Gastrocnemius medialis (tissue), 4 donors: ENCODE results near the gene AURKAIP1. TPM values are rescaled to one million over a fixed set of nuclear protein-coding genes. Genes with fewer than 3 reads are reported as not detected.
"Not testable (repeated sequence)": the region's sequence is repeated elsewhere in the genome, so short reads cannot be mapped to it uniquely, and the experiment has no call there.

Experiments used
- ATAC-seq, 2 donors: fragments of 150-250 bp; one replicate each; pipeline ENCODE4 v1.9.1; 2016
- DNase-seq, 2 donors: peaks; one replicate each; pipeline ENCODE4 v3.0.0-alpha.2; 2019
- H3K27ac ChIP-seq, 4 donors: fragments of 200-600 bp; sonication (generic); 1 replicate in 1 of 4; 2 replicates in 3 of 4; pipeline ENCODE4 v1.5.1; 2016 to 2018; ENCODE audit warnings: mild to moderate bottlenecking in 2 of 4, moderate library complexity in 1 of 4
- H3K27me3 ChIP-seq, 3 donors: fragments of 200-600 bp; sonication (generic) in 2 of 3; 1 replicate in 1 of 3; 2 replicates in 2 of 3; pipeline versions ENCODE4 v1.5.1 to v1.6.0; 2016 to 2019; ENCODE audit warnings: mild to moderate bottlenecking in 1 of 3, moderate library complexity in 1 of 3
- H3K36me3 ChIP-seq, 2 donors: fragments of 200-600 bp; sonication (generic) in 1 of 2; one replicate each; pipeline ENCODE4 v1.5.1; 2017 to 2018
- H3K4me1 ChIP-seq, 2 donors: fragments of 200-600 bp; sonication (generic) in 1 of 2; one replicate each; pipeline ENCODE4 v1.5.1; 2016 to 2017; ENCODE audit warnings: mild to moderate bottlenecking in 2 of 2
- H3K4me3 ChIP-seq, 4 donors: fragments of 200-600 bp; sonication (generic) in 3 of 4; 1 replicate in 1 of 4; 2 replicates in 3 of 4; pipeline ENCODE4 v1.5.1; 2016 to 2019; ENCODE audit warnings: mild to moderate bottlenecking in 2 of 4
- H3K9me3 ChIP-seq, 3 donors: fragments of 200-600 bp; sonication (generic) in 2 of 3; 1 replicate in 1 of 3; 2 replicates in 2 of 3; pipeline ENCODE4 v1.5.1; 2016 to 2019
- CTCF ChIP-seq, 5 experiments: fragments of 450-650 bp in 3 of 5; fragments of 200-600 bp in 2 of 5; sonication (generic) in 2 of 5; IDR thresholded peaks in 4 of 5; conservative IDR thresholded peaks in 1 of 5; 1 replicate in 4 of 5; 2 replicates in 1 of 5; pipeline ENCODE4 v1.5.1; 2016 to 2019; ENCODE audit warnings: antibody characterized with exemption in 5 of 5, mild to moderate bottlenecking in 3 of 5, moderate library complexity in 3 of 5
- POLR2A ChIP-seq, 2 donors: fragments of 450-650 bp; IDR thresholded peaks; one replicate each; pipeline ENCODE4 v1.6.1; 2017; ENCODE audit warnings: antibody characterized with exemption in 2 of 2, mild to moderate bottlenecking in 2 of 2, moderate library complexity in 2 of 2
- in situ Hi-C, 4 donors: fragments of 200-750 bp; cut with MboI; loops; one replicate each; pipeline versions ENCODE4 v1.15.0 to v1.8.0; 2017; ENCODE audit warnings: low sequenced_read_pairs in 4 of 4
- intact Hi-C: fragments of 100-400 bp; cut with DNase I; formaldehyde crosslinking; loops from one replicate; pipeline ENCODE4 v1.15.1; 2023; ENCODE audit warnings: low total_unique reads
- total RNA-seq, 4 donors: library from RNA; depleted of rRNA; stranded (reverse); fragments of >200 nt; gene quantifications; one replicate each; pipeline versions ENCODE4 v1.1.0 to v1.2.3, GENCODE V29; 2016

The AURKAIP1 gene
- total RNA-seq, 4 donors from 2014 or later = 165 to 450 (median 234) TPM

- Histone ChIP-seq H3K4me1 (peaks cover 0 to 3% of the 10 kb centered on the region in 2 donors), H3K4me3 (peak overlapping the region; percentile 36 to 47 (median 45)), H3K27ac (peak overlapping the region in 3 of 4 donors; percentile 40 to 54 (median 50)), H3K36me3 (no peaks in the 10 kb centered on the region), H3K27me3 (no peaks in the 10 kb centered on the region), H3K9me3 (no peaks in the 10 kb centered on the region)
- in situ Hi-C loops = no loop called here
- ATAC-seq (no peak), DNase-seq (no peak)
- TF ChIP-seq CTCF (IDR thresholded peaks at IDR 0.05 in 4 of 5, conservative IDR thresholded peaks at IDR 0.05 in 1 of 5) = no peak
- TF ChIP-seq POLR2A (IDR thresholded peaks at IDR 0.05) = no peak
- intact Hi-C loops = no loop called here
Measured at GRCh38 chr1:1419363-1419812, 44.4 kb upstream of the AURKAIP1 start.

DNA sequence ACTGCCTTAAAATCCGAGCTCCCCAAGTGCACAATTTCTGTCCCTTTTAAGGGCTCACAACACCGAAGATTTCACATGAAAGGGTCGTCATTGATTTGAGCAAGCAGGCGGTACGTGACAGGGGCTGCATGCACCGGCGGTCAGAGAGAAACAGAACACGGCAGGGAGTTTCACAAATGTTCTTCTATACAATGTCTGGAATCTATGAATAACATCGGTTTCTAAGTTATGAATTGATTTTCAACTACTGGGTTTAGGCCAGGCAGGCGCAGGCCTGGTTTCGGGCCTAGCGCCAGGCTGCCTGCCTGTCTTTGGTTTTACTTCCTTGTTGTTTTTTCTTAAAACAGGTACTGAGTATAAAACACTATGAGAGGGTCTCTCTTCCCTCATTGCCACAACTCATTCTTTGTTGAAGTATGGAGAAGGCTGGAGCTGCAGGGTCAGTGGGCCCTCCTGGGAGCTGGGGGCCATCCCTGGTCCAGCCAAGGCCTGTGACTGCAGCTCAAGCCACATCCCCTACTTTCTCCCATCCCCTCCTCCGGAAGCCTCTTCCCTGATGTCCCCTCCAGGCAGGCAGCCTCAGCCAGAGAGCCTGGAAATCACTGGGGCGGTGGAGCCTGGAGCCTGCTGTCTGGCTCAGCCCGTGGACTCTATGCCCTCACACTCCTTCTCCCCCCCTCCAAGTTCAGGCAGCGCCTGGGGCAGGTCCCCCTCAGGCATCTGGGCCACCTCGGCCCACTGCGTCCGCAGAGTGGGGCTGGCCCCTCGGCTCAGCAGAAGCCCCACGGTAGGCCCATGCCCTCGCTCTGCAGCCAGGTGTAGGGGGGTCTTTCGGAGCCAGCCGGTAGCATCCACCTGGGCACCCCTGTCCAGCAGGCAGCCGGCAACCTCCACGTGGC is 43.7 kb upstream of the AURKAIP1 start:
- H3K4me3 ChIP-seq = no peak overlapping the region
- intact Hi-C loops (no loop called here), in situ Hi-C loops (no loop called here)
- DNase-seq = no peak
- ATAC-seq = no peak
- no peaks in the 10 kb centered on the region for H3K9me3 ChIP-seq
- H3K4me1 ChIP-seq = peaks cover 0 to 3% of the 10 kb centered on the region in 2 donors
- H3K27me3 ChIP-seq = no peaks in the 10 kb centered on the region
- TF ChIP-seq POLR2A (IDR thresholded peaks at IDR 0.05) = no peak
- TF ChIP-seq CTCF (IDR thresholded peaks at IDR 0.05 in 4 of 5, conservative IDR thresholded peaks at IDR 0.05 in 1 of 5) = no peak
- H3K27ac ChIP-seq = no peak overlapping the region
- no peaks in the 10 kb centered on the region for H3K36me3 ChIP-seq

- intact Hi-C loops, H3K4me1 ChIP-seq: not testable (repeated sequence)
Measured at GRCh38 chr1:1417825-1418463, 42.9 kb upstream of the AURKAIP1 start.

GRCh38 chr1:1417396-1417795 is 42.4 kb upstream of the AURKAIP1 start:
- H3K4me1 ChIP-seq = not testable (repeated sequence)

More at GRCh38 chr1:1417825-1418463, 42.9 kb upstream of the AURKAIP1 start:
- H3K27me3 ChIP-seq, ATAC-seq, H3K4me3 ChIP-seq, H3K27ac ChIP-seq, DNase-seq, H3K36me3 ChIP-seq, H3K9me3 ChIP-seq, in situ Hi-C loops: not testable (repeated sequence)

DNA sequence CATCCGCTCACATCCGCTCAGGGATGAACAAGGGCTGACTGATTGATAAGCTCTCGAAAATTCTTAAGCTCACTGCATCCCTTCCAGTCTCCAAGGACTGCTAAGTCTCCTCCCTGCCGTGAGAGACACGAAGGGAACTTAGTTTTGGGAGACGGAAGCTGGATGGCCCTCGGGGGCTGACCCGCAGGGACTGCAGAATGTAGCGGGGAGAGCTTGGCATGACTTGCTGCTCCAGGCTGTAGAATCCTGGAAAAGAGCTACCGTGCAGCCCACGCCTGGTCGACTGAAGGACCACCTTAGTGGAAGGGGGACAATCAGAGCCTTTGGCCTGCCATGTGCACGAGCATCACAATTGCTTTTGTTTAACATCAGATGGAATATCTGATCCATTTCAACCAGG is 40.7 kb upstream of the AURKAIP1 start:
- H3K4me1 ChIP-seq = peaks cover 0 to 3% of the 10 kb centered on the region in 2 donors
- DNase-seq (no peak), ATAC-seq (no peak)
- no peaks in the 10 kb centered on the region for H3K27me3 ChIP-seq
- H3K27ac ChIP-seq = no peak overlapping the region
- in situ Hi-C loops = no loop called here
- H3K4me3 ChIP-seq = no peak overlapping the region
- intact Hi-C loops = no loop called here
- H3K36me3 ChIP-seq = no peaks in the 10 kb centered on the region
- no peak for TF ChIP-seq POLR2A (IDR thresholded peaks at IDR 0.05)
- TF ChIP-seq CTCF (IDR thresholded peaks at IDR 0.05 in 4 of 5, conservative IDR thresholded peaks at IDR 0.05 in 1 of 5) = no peak
- H3K9me3 ChIP-seq = no peaks in the 10 kb centered on the region

More at GRCh38 chr1:1417396-1417795, 42.4 kb upstream of the AURKAIP1 start:
- ATAC-seq, H3K36me3 ChIP-seq, H3K9me3 ChIP-seq, in situ Hi-C loops, DNase-seq, H3K27me3 ChIP-seq, H3K4me3 ChIP-seq, intact Hi-C loops, H3K27ac ChIP-seq: not testable (repeated sequence)

GRCh38 chr1:1412311-1412902 is 37.4 kb upstream of the AURKAIP1 start:
- H3K36me3 ChIP-seq, intact Hi-C loops, H3K9me3 ChIP-seq, H3K27me3 ChIP-seq, ATAC-seq, DNase-seq, in situ Hi-C loops, H3K27ac ChIP-seq, H3K4me3 ChIP-seq: not testable (repeated sequence)
- peaks cover 15 to 18% of the 10 kb centered on the region in 2 donors for H3K4me1 ChIP-seq
